Smooth muscle cell (in vitro differentiated cells): ENCODE data around the gene LIG4. TPM values are rescaled to one million over a fixed set of nuclear protein-coding genes. Genes with fewer than 3 reads are reported as not detected.

Experiments
- DNase-seq: peaks from one replicate; lab custom pipeline; 2025; ENCODE audit not compliant: unreplicated experiment; lab: John Stamatoyannopoulos, UW
- H2AFZ ChIP-seq: fragments of 200-600 bp; sonication (generic); 2 replicates; pipeline ENCODE4 v1.6.0; 2016; ENCODE audit warnings: antibody characterized with exemption, low read depth, mild to moderate bottlenecking
- H3F3A ChIP-seq: fragments of 200-600 bp; sonication (generic); 2 replicates; pipeline ENCODE4 v1.6.0; 2017; ENCODE audit warnings: antibody characterized with exemption, low read depth
- H3K27ac ChIP-seq: fragments of 200-600 bp; sonication (generic); 2 replicates; pipeline ENCODE4 v1.5.1; 2016; ENCODE audit warnings: low read depth, mild to moderate bottlenecking
- H3K27me3 ChIP-seq: fragments of 200-600 bp; sonication (generic); 2 replicates; pipeline ENCODE4 v1.6.1; 2016; ENCODE audit warnings: low read depth, mild to moderate bottlenecking
- H3K36me3 ChIP-seq: fragments of 200-600 bp; sonication (generic); 2 replicates; pipeline ENCODE4 v1.5.1; 2016; ENCODE audit warnings: low read depth
- H3K4me1 ChIP-seq: fragments of 200-600 bp; sonication (generic); 2 replicates; pipeline ENCODE4 v1.5.1; 2016; ENCODE audit warnings: low read depth
- H3K4me2 ChIP-seq: fragments of 200-600 bp; sonication (generic); 2 replicates; pipeline ENCODE4 v1.6.0; 2016; ENCODE audit warnings: mild to moderate bottlenecking
- H3K4me3 ChIP-seq: fragments of 200-600 bp; sonication (generic); 2 replicates; pipeline ENCODE4 v1.5.1; 2016; ENCODE audit warnings: mild to moderate bottlenecking
- H3K79me2 ChIP-seq: fragments of 200-600 bp; sonication (generic); 2 replicates; pipeline ENCODE4 v1.6.0; 2016; ENCODE audit warnings: low read depth, mild to moderate bottlenecking
- H3K9ac ChIP-seq: fragments of 200-600 bp; sonication (generic); 2 replicates; pipeline ENCODE4 v1.6.0; 2016; ENCODE audit warnings: low read depth
- H3K9me3 ChIP-seq: fragments of 200-600 bp; sonication (generic); replicated peaks from 2 replicates; pipeline ENCODE4 v1.5.1; 2016; ENCODE audit warnings: low read depth
- H4K20me1 ChIP-seq: fragments of 200-600 bp; sonication (generic); 2 replicates; pipeline ENCODE4 v1.6.0; 2016; ENCODE audit warnings: low read depth
- CTCF ChIP-seq: fragments of 200-600 bp; sonication (generic); IDR thresholded peaks from 2 replicates; pipeline ENCODE4 v1.5.1; 2017; ENCODE audit warnings: borderline replicate concordance, mild to moderate bottlenecking, antibody characterized with exemption; ENCODE audit not compliant: insufficient read depth, poor library complexity, severe bottlenecking
- WGBS: methylation state at CpG from one replicate; pipeline ENCODE4 v1.1.7; 2016; ENCODE audit warnings: low lambda C conversion rate; 5-methylcytosine and 5-hydroxymethylcytosine counted together
- polyA plus RNA-seq: library from polyadenylated mRNA; unstranded; fragments of >200 nt; fragmentation: Nextera tagmentation; extraction: Ambion mirVana; gene quantifications from 2 replicates; pipeline ENCODE4 v1.2.1, GENCODE V29; 2016
- total RNA-seq: library from RNA; depleted of rRNA; stranded (reverse); fragments of >200 nt; gene quantifications from 2 replicates; pipeline ENCODE4 v1.2.3, GENCODE V29; 2014

Gene LIG4
- total and polyA plus RNA-seq, 2 experiments from 2014 or later = 3.2 to 11.5 TPM

GRCh38 chr13:108200781-108201398, 14.4 kb downstream of the LIG4 start:
- H3K4me1 ChIP-seq = no peaks in the 10 kb centered on the region
- no peak overlapping the region for H2AFZ ChIP-seq
- no peak overlapping the region for H3K9ac ChIP-seq
- no peak overlapping the region for H3K4me3 ChIP-seq
- H3K27me3 ChIP-seq = no peaks in the 10 kb centered on the region
- no peaks in the 10 kb centered on the region for H4K20me1 ChIP-seq
- no peak overlapping the region for H3K27ac ChIP-seq
- no peak for TF ChIP-seq CTCF
- H3K36me3 ChIP-seq = no peaks in the 10 kb centered on the region
- 79% methylated on average over 1 of the region's 1 CpG for WGBS
- no peaks in the 10 kb centered on the region for H3K9me3 ChIP-seq
- no peaks in the 10 kb centered on the region for H3K79me2 ChIP-seq
- no peak overlapping the region for H3K4me2 ChIP-seq
- no peaks in the 10 kb centered on the region for H3F3A ChIP-seq
- DNase-seq = no peak

GRCh38 chr13:108195861-108196260, 19.5 kb downstream of the LIG4 start:
- WGBS = 94% methylated on average over 5 of the region's 5 CpGs
- DNase-seq = no peak
- Histone ChIP-seq H3K4me3 (no peak overlapping the region), H3K27ac (no peak overlapping the region), H3F3A (no peaks in the 10 kb centered on the region), H3K4me1 (no peaks in the 10 kb centered on the region), H3K9me3 (no peaks in the 10 kb centered on the region), H3K4me2 (no peak overlapping the region), H3K27me3 (no peaks in the 10 kb centered on the region), H3K36me3 (no peaks in the 10 kb centered on the region), H3K9ac (no peak overlapping the region), H3K79me2 (no peaks in the 10 kb centered on the region), H2AFZ (no peak overlapping the region), H4K20me1 (no peaks in the 10 kb centered on the region)
- TF ChIP-seq CTCF = no peak

GRCh38 chr13:108195146-108195545, 20.2 kb downstream of the LIG4 start:
- WGBS = 74% methylated on average over 1 of the region's 1 CpG
- Histone ChIP-seq H3F3A (no peaks in the 10 kb centered on the region), H3K79me2 (no peaks in the 10 kb centered on the region), H3K9me3 (no peaks in the 10 kb centered on the region), H3K4me1 (no peaks in the 10 kb centered on the region), H3K27ac (no peak overlapping the region), H3K4me2 (no peak overlapping the region), H3K27me3 (no peaks in the 10 kb centered on the region), H3K36me3 (no peaks in the 10 kb centered on the region), H4K20me1 (no peaks in the 10 kb centered on the region), H3K9ac (no peak overlapping the region), H3K4me3 (no peak overlapping the region), H2AFZ (no peak overlapping the region)
- no peak for TF ChIP-seq CTCF
- no peak for DNase-seq

GRCh38 chr13:108194435-108194936, 20.9 kb downstream of the LIG4 start:
- no peaks in the 10 kb centered on the region for H3F3A ChIP-seq
- H3K9me3 ChIP-seq = no peaks in the 10 kb centered on the region
- TF ChIP-seq CTCF = no peak
- no peak overlapping the region for H3K4me2 ChIP-seq
- no peak overlapping the region for H2AFZ ChIP-seq
- 87% methylated on average over 5 of the region's 5 CpGs for whole genome bisulfite sequencing
- no peak for DNase-seq
- no peaks in the 10 kb centered on the region for H3K4me1 ChIP-seq
- H3K27me3 ChIP-seq = no peaks in the 10 kb centered on the region
- H4K20me1 ChIP-seq = no peaks in the 10 kb centered on the region
- no peaks in the 10 kb centered on the region for H3K79me2 ChIP-seq
- no peak overlapping the region for H3K4me3 ChIP-seq
- no peak overlapping the region for H3K27ac ChIP-seq
- no peaks in the 10 kb centered on the region for H3K36me3 ChIP-seq
- H3K9ac ChIP-seq = no peak overlapping the region
